Kidney (tissue), 14 donors: Measurements from ENCODE around the gene TOX4. TPM values are rescaled to one million over a fixed set of nuclear protein-coding genes. Genes with fewer than 3 reads are reported as not detected.

Experiments
- DNase-seq, 5 donors: peaks; one replicate each; pipeline ENCODE4 v3.0.0-alpha.2; 2013 to 2020
- FAIRE-seq: peaks from 2 replicates; lab custom pipeline; 2012; peaks lifted over from hg19 to GRCh38; lab: Jason Lieb, UNC
- H3K27ac ChIP-seq, 2 donors: one replicate each; pipeline ENCODE4 v1.7.0; 2013; ENCODE audit warnings: low read depth in 2 of 2, low read length in 2 of 2, inconsistent platforms in 1 of 2
- H3K27me3 ChIP-seq: one replicate; pipeline ENCODE4 v1.7.1; 2013; ENCODE audit warnings: low read length, inconsistent platforms; ENCODE audit not compliant: control insufficient read depth, insufficient read depth
- H3K36me3 ChIP-seq, 3 donors: one replicate each; pipeline versions ENCODE4 v1.7.0 to v1.7.1; 2013; ENCODE audit warnings: low read length in 3 of 3, control low read depth in 1 of 3, inconsistent platforms in 1 of 3; ENCODE audit not compliant: insufficient read depth in 3 of 3, control insufficient read depth in 2 of 3
- H3K4me1 ChIP-seq, 3 donors: one replicate each; pipeline versions ENCODE4 v1.7.0 to v1.7.1; 2013; ENCODE audit warnings: low read length in 3 of 3, inconsistent platforms in 1 of 3, low read depth in 1 of 3; ENCODE audit not compliant: control insufficient read depth in 2 of 3, insufficient read depth in 2 of 3
- H3K4me3 ChIP-seq, 3 donors: one replicate each; pipeline versions ENCODE4 v1.7.0 to v1.8.1; 2013; ENCODE audit warnings: low read length in 3 of 3, control low read depth in 1 of 3, inconsistent platforms in 1 of 3
- H3K9ac ChIP-seq, 3 donors: one replicate each; pipeline versions ENCODE4 v1.7.0 to v1.7.1; 2013; ENCODE audit warnings: low read length in 3 of 3, control low read depth in 1 of 3, inconsistent platforms in 1 of 3
- H3K9me3 ChIP-seq, 3 donors: one replicate each; pipeline versions ENCODE4 v1.7.0 to v1.7.1; 2013; ENCODE audit warnings: low read length in 3 of 3, control low read depth in 1 of 3, inconsistent platforms in 1 of 3; ENCODE audit not compliant: control insufficient read depth in 2 of 3, insufficient read depth in 1 of 3
- intact Hi-C: fragments of 100-400 bp; cut with DNase I; formaldehyde crosslinking; loops from one replicate; pipeline ENCODE4 v1.11.1; 2022
- polyA plus RNA-seq: library from polyadenylated mRNA; stranded (reverse); fragments of 350-450 nt; fragmentation: Illumina TruSeq; extraction: RNeasy Lipid Tissue Mini Kit (QIAGEN cat#74804); gene quantifications from one replicate; pipeline ENCODE4 v1.2.3, GENCODE V29; 2014; ENCODE audit warnings: low read depth, low replicate concordance; ENCODE audit not compliant: insufficient read depth
- total RNA-seq: library from RNA; stranded (reverse); fragmentation: NEBNext Ultra II Directional; extraction: Animal tissue kit (Norgen Biotek cat#: 25700); gene quantifications from one replicate; pipeline ENCODE4 v1.2.1, GENCODE V29; 2021
- TF ChIP-seq, protein P1 (sequence below): IDR thresholded peaks from 3 replicates; pipeline ENCODE4 v1.5.1; 2012; ENCODE audit warnings: mild to moderate bottlenecking, moderate library complexity, borderline replicate concordance; ENCODE audit not compliant: insufficient read depth; ENCODE audit errors: extremely low read depth
- donor health status: control.
- donor health status: control.
- donor health status: control.
- donor health status: control.
- donor health status: control.
- donor health status: DM: yes; HTN: yes; CAD: no.
- donor health status: Normal renal cell carcinoma (clear cell type).

Gene TOX4
- total and polyA plus RNA-seq, 2 donors from 2014 or later: 31.0 to 75.9 TPM

DNA sequence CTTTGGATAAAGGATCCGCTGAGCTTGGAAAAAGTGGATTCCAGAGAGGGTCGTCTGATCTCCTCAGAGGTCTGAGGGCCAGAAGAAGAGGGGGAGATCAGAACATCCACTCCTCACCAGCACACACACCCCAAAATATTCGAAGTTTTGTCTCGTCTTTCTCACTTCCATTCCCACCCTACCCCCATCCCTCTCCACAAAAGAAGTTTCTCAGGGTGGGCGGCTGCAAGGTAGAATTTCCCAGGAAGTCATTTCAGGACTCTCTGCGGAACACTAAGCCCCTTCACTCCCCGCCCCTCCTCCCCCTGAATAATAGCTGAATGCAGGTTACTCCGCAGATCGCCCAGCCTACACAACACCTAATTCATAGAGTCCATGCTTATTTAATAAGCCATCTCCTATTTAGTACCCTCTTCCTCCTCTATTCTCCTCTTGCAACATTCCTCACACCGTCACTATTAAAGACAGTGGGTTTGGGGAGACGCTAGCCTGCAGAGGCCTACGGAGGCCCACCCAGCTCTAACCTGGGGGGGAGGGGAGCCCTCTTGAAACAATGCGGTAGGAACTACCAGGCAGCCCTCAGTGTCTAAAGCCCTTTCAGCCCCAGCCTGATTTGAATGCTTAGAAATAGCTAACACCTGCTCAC lies 49.8 kb downstream of the TOX4 start:
- H3K27ac ChIP-seq: no peak overlapping the region
- peak overlapping the region; percentile 15 to 73 (median 49) for H3K9ac ChIP-seq
- no peaks in the 10 kb centered on the region for H3K36me3 ChIP-seq
- no peaks in the 10 kb centered on the region for H3K9me3 ChIP-seq
- H3K4me3 ChIP-seq: peak overlapping the region; percentile 62 to 78 (median 68)
- FAIRE-seq (no peak), DNase-seq (peak in 4 of 5 donors; percentile 77 to 91 (median 86))
- TF ChIP-seq, protein P1, sequence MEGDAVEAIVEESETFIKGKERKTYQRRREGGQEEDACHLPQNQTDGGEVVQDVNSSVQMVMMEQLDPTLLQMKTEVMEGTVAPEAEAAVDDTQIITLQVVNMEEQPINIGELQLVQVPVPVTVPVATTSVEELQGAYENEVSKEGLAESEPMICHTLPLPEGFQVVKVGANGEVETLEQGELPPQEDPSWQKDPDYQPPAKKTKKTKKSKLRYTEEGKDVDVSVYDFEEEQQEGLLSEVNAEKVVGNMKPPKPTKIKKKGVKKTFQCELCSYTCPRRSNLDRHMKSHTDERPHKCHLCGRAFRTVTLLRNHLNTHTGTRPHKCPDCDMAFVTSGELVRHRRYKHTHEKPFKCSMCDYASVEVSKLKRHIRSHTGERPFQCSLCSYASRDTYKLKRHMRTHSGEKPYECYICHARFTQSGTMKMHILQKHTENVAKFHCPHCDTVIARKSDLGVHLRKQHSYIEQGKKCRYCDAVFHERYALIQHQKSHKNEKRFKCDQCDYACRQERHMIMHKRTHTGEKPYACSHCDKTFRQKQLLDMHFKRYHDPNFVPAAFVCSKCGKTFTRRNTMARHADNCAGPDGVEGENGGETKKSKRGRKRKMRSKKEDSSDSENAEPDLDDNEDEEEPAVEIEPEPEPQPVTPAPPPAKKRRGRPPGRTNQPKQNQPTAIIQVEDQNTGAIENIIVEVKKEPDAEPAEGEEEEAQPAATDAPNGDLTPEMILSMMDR: no peak
- no peaks in the 10 kb centered on the region for H3K27me3 ChIP-seq
- intact Hi-C loops: no loop called here
- no peaks in the 10 kb centered on the region for H3K4me1 ChIP-seq

DNA sequence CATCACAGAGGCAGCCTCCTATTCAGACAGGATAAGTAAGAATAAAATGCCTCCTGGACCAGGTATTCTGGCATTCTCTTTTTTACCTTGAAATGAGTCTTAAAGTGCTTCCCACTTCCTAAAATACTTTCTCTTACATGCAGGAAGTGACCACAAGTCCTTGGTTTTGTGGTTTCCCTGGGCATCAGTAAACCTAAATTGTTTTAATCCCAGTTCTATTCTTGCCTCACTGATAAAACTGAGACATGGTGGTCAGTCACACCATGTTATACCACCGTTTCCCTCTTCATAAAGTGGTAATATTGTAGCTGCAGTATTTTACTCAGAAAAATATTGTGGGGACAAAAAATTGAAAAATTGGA lies 50.3 kb downstream of the TOX4 start:
- peak overlapping the region in 1 of 3 donors; percentile 78 for H3K4me3 ChIP-seq
- H3K9ac ChIP-seq: no peak overlapping the region
- intact Hi-C loops: no loop called here
- H3K27ac ChIP-seq: no peak overlapping the region
- H3K9me3 ChIP-seq: no peaks in the 10 kb centered on the region
- no peaks in the 10 kb centered on the region for H3K27me3 ChIP-seq
- H3K36me3 ChIP-seq: no peaks in the 10 kb centered on the region
- TF ChIP-seq, protein P1: no peak
- DNase-seq (no peak), FAIRE-seq (no peak)
- H3K4me1 ChIP-seq: no peaks in the 10 kb centered on the region

DNA sequence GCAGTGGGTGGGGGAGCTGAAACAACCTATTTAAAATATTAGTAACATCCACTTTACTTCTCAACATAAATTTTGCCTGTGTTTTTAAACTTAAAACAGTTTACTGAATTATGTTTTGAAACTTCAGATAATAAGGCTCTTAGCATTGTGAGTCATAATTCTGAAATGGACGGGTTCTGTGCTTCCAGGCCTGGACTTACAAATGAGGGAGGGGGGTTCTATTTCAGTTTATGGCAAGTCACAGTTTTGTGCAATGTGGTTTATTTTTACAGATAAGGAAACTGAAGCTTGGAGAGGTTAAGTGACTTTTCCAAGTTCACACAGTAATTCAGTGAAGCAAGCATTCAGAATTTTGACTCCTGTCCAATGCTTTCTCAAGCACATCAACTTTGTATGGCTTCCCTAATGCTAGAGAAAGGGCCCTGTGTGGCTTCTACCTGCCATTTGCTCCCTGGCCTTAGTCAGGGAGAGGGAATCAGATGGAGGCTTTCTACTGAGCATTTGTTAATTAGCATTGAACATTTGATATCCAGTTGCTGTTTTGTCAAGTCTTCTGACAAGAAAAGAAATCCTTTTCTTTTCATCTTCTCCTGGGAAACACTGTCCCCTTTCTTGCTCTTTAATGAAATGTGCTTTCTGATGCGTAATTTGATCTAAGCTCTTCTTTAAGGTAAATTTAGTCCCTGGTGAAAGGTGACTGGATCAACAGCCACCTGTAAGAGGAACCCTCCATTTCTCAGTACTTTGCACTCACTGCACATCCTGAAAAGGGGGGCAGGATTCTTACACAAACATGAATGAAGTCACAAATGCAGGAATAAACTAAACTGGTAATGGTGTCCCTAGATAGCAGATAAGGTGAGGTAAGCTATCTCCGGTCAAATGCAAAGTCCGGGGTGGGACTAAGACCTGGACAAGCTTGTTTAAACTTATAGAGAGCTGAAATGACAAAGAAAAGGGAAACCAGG lies 51.7 kb downstream of the TOX4 start:
- no peaks in the 10 kb centered on the region for H3K36me3 ChIP-seq
- no peak for FAIRE-seq
- TF ChIP-seq, protein P1: no peak
- H3K27me3 ChIP-seq: no peaks in the 10 kb centered on the region
- intact Hi-C loops: no loop called here
- H3K9ac ChIP-seq: no peak overlapping the region
- DNase-seq: peak in 2 of 5 donors; percentile 57 to 62
- no peaks in the 10 kb centered on the region for H3K4me1 ChIP-seq
- H3K27ac ChIP-seq: no peak overlapping the region
- no peak overlapping the region for H3K4me3 ChIP-seq
- H3K9me3 ChIP-seq: no peaks in the 10 kb centered on the region
